GM18861 (cell line): Measurements from ENCODE around the gene DOK3.
A peak's percentile ranks its signal among the peaks of the same experiment; 100 is the strongest.
"Not testable (repeated sequence)": the region's sequence is repeated elsewhere in the genome, so short reads cannot be mapped to it uniquely, and the experiment has no call there.

Source experiments
- ATAC-seq: cut with Tn5 transposase; IDR thresholded peaks from one replicate; pipeline ENCODE4 v1.9.1; 2021; ENCODE audit not compliant: unreplicated experiment

DOK3 gene

GRCh38 chr5:177536386-177536785 lies 26.8 kb upstream of the DOK3 start:
- no peak for ATAC-seq

- no peak for ATAC-seq
Observed at GRCh38 chr5:177535125-177535524, 25.5 kb upstream of the DOK3 start.

- ATAC-seq, result not testable (repeated sequence)
Observed at GRCh38 chr5:177534433-177534832, 24.8 kb upstream of the DOK3 start.

GRCh38 chr5:177531209-177531940 lies 21.7 kb upstream of the DOK3 start:
- no peak for ATAC-seq

GRCh38 chr5:177530638-177531037 lies 21.0 kb upstream of the DOK3 start:
- no peak for ATAC-seq

- ATAC-seq, result no peak
Observed at GRCh38 chr5:177529247-177530203, 19.9 kb upstream of the DOK3 start.

GRCh38 chr5:177528631-177529030 lies 19.0 kb upstream of the DOK3 start:
- ATAC-seq, result no peak

GRCh38 chr5:177527595-177527994 lies 18.0 kb upstream of the DOK3 start:
- ATAC-seq, result no peak

- ATAC-seq, result no peak
Observed at GRCh38 chr5:177526791-177527190, 17.2 kb upstream of the DOK3 start.

GRCh38 chr5:177526191-177526590 lies 16.6 kb upstream of the DOK3 start:
- no peak for ATAC-seq

- no peak for ATAC-seq
Observed at GRCh38 chr5:177524941-177525655, 15.5 kb upstream of the DOK3 start.

- ATAC-seq, result no peak
Observed at GRCh38 chr5:177524539-177524900, 14.9 kb upstream of the DOK3 start.

- no peak for ATAC-seq
Observed at GRCh38 chr5:177523711-177524538, 14.3 kb upstream of the DOK3 start.

- no peak for ATAC-seq
Observed at GRCh38 chr5:177520916-177521513, 11.4 kb upstream of the DOK3 start.

GRCh38 chr5:177520271-177520670 lies 10.6 kb upstream of the DOK3 start:
- no peak for ATAC-seq

GRCh38 chr5:177519463-177520235 lies 10.0 kb upstream of the DOK3 start:
- ATAC-seq, result no peak

GRCh38 chr5:177516601-177517568 lies 7.3 kb upstream of the DOK3 start, which contains the start of gene DDX41:
DDX41 (minus strand) TSS chr5:177516961; CDS start chr5:177516945, 16 bp downstream.
- ATAC-seq, result peak; percentile 66

GRCh38 chr5:177515580-177515979 lies 6.0 kb upstream of the DOK3 start:
- no peak for ATAC-seq
